ENCODE data around the gene ZC3H8. TPM values are rescaled to one million over a fixed set of nuclear protein-coding genes. Genes with fewer than 3 reads are reported as not detected.

Gene ZC3H8
- total and polyA plus RNA-seq, 2 donors (not counting 1 experiment from before 2014, with no cell fraction given), result 5.5 to 26.0 TPM

GRCh38 chr2:112262876-112263275, 8.0 kb upstream of the ZC3H8 start:
- CTCF ChIA-PET, result no interaction called here
- H3K4me3 Mint-ChIP-seq, result no peak overlapping the region
- peaks cover 0 to 4% (median 4%) of the 10 kb centered on the region in 3 donors for H3K9me3 ChIP-seq (ENCODE audit: control extremely low read depth in 1 of 3, control insufficient read depth in 2 of 3, insufficient read depth in 1 of 3, low read length in 2 of 3)
- no peaks in the 10 kb centered on the region for H3K36me3 ChIP-seq (replicated peaks in 1 of 2; ENCODE audit: control extremely low read depth in 1 of 2, control insufficient read depth in 1 of 2, extremely low read depth in 1 of 2, insufficient read depth in 2 of 2, low read length in 1 of 2)
- H3K4me3 ChIP-seq (ENCODE audit: control extremely low read depth in 1 of 5, extremely low read depth in 1 of 5, insufficient read depth in 1 of 5, low read depth in 2 of 5, low read length in 4 of 5), result no peak overlapping the region
- H3K27ac ChIP-seq (ENCODE audit: low read length in 2 of 2), result no peak overlapping the region
- H3K27me3 Mint-ChIP-seq, result no peaks in the 10 kb centered on the region
- POLR2A ChIA-PET, result interaction anchor here (0.9 kb wide), 1 partner anchor 12 kb away, joined by 4 read pairs; the partner anchor contains the start of gene ZC3H6
- TF ChIP-seq CTCF (IDR thresholded peaks at IDR 0.05) (no peak), EZH2 (IDR thresholded peaks at IDR 0.05; ENCODE audit: borderline replicate concordance, insufficient read depth, low read depth, low read length, poor library complexity, severe bottlenecking) (no peak)
- H3K9ac ChIP-seq (ENCODE audit: low read length), result no peak overlapping the region
- no peak overlapping the region for H2AFZ ChIP-seq (ENCODE audit: insufficient read depth, low read depth, low read length, poor library complexity, severe bottlenecking)
- H3K9me3 Mint-ChIP-seq (ENCODE audit: insufficient read depth), result no peaks in the 10 kb centered on the region
- peaks cover 9% of the 10 kb centered on the region for H3K4me1 Mint-ChIP-seq
- H4K20me1 ChIP-seq (ENCODE audit: control insufficient read depth, insufficient read depth, low read length, poor library complexity, severe bottlenecking), result no peaks in the 10 kb centered on the region
- intact Hi-C loops (cut with micrococcal nuclease), result no loop called here
- no peak overlapping the region for H3K27ac Mint-ChIP-seq
- no peaks in the 10 kb centered on the region for H3K79me2 ChIP-seq (ENCODE audit: control insufficient read depth, insufficient read depth, low read length)
- ATAC-seq (ENCODE audit: low read depth) (no peak), DNase-seq (no peak)
- H3K4me2 ChIP-seq (replicated peaks; ENCODE audit: low read depth, low read length, poor library complexity, severe bottlenecking), result no peak overlapping the region
- H3K4me1 ChIP-seq (ENCODE audit: control insufficient read depth in 2 of 2, insufficient read depth in 2 of 2, low read length in 2 of 2), result peaks cover 5 to 9% of the 10 kb centered on the region in 2 donors
- no peaks in the 10 kb centered on the region for H3K27me3 ChIP-seq (replicated peaks in 1 of 4; ENCODE audit: control extremely low read depth in 1 of 4, control insufficient read depth in 3 of 4, insufficient read depth in 4 of 4, low read length in 3 of 4)

- Mint-ChIP-seq H3K9me3 (ENCODE audit: insufficient read depth) (no peaks in the 10 kb centered on the region), H3K27ac (no peak overlapping the region), H3K27me3 (no peaks in the 10 kb centered on the region), H3K4me3 (no peak overlapping the region), H3K4me1 (peaks cover 9% of the 10 kb centered on the region)
- Histone ChIP-seq H3K9me3 (ENCODE audit: control extremely low read depth in 1 of 3, control insufficient read depth in 2 of 3, insufficient read depth in 1 of 3, low read length in 2 of 3) (peaks cover 0 to 4% (median 4%) of the 10 kb centered on the region in 3 donors), H3K4me3 (ENCODE audit: control extremely low read depth in 1 of 5, extremely low read depth in 1 of 5, insufficient read depth in 1 of 5, low read depth in 2 of 5, low read length in 4 of 5) (no peak overlapping the region), H3K4me1 (ENCODE audit: control insufficient read depth in 2 of 2, insufficient read depth in 2 of 2, low read length in 2 of 2) (peaks cover 5 to 10% of the 10 kb centered on the region in 2 donors), H3K4me2 (replicated peaks; ENCODE audit: low read depth, low read length, poor library complexity, severe bottlenecking) (no peak overlapping the region), H2AFZ (ENCODE audit: insufficient read depth, low read depth, low read length, poor library complexity, severe bottlenecking) (peak overlapping the region; percentile 87), H3K27ac (ENCODE audit: low read length in 2 of 2) (no peak overlapping the region), H3K27me3 (replicated peaks in 1 of 4; ENCODE audit: control extremely low read depth in 1 of 4, control insufficient read depth in 3 of 4, insufficient read depth in 4 of 4, low read length in 3 of 4) (no peaks in the 10 kb centered on the region), H3K9ac (ENCODE audit: low read length) (no peak overlapping the region), H4K20me1 (ENCODE audit: control insufficient read depth, insufficient read depth, low read length, poor library complexity, severe bottlenecking) (no peaks in the 10 kb centered on the region), H3K79me2 (ENCODE audit: control insufficient read depth, insufficient read depth, low read length) (no peaks in the 10 kb centered on the region), H3K36me3 (replicated peaks in 1 of 2; ENCODE audit: control extremely low read depth in 1 of 2, control insufficient read depth in 1 of 2, extremely low read depth in 1 of 2, insufficient read depth in 2 of 2, low read length in 1 of 2) (no peaks in the 10 kb centered on the region)
- POLR2A ChIA-PET, result interaction anchor here (0.6 to 1.1 kb wide), 2 partner anchors 11 to 243 kb away, joined by 3 to 5 read pairs; no protein-coding TSS in a partner anchor
- no peak for ATAC-seq (ENCODE audit: low read depth)
- WGBS (ENCODE audit: insufficient coverage), result 100% methylated on average over 3 of the region's 3 CpGs
- no peak for TF ChIP-seq CTCF (IDR thresholded peaks at IDR 0.05)
- TF ChIP-seq EZH2 (IDR thresholded peaks at IDR 0.05; ENCODE audit: borderline replicate concordance, insufficient read depth, low read depth, low read length, poor library complexity, severe bottlenecking), result no peak
- no peak for DNase-seq
- CTCF ChIA-PET, result interaction anchor here (1.2 to 3.6 kb wide), 8 partner anchors 9 to 220 kb away, joined by 4 to 22 read pairs (median 9); partner anchors contain the start of gene RGPD8
- intact Hi-C loops (cut with micrococcal nuclease), result no loop called here
Measured at GRCh38 chr2:112260295-112260625, 5.4 kb upstream of the ZC3H8 start.

Measured in B cell (primary cell).